Superior temporal gyrus (tissue), 1 donor: ENCODE results near the gene LILRB1.
"Not testable (repeated sequence)": the region's sequence is repeated elsewhere in the genome, so short reads cannot be mapped to it uniquely, and the experiment has no call there.

Experiments used
- DNase-seq: peaks from one replicate; pipeline ENCODE4 v3.0.0-alpha.2; 2016; ENCODE audit errors: extremely low spot score

The LILRB1 gene

GRCh38 chr19:54662730-54663129 is 32.4 kb downstream of the LILRB1 start, which contains the start of gene LILRB4:
Gene LILRB4 (plus strand): TSS chr19:54662985. CDS start chr19:54663034, 49 bp downstream.
- no peak for DNase-seq

GRCh38 chr19:54665530-54665929 is 35.2 kb downstream of the LILRB1 start:
- no peak for DNase-seq

- no peak for DNase-seq
Observed at GRCh38 chr19:54667217-54667616, 36.9 kb downstream of the LILRB1 start.

- DNase-seq, result no peak
Observed at GRCh38 chr19:54668353-54668752, 38.1 kb downstream of the LILRB1 start.

GRCh38 chr19:54670576-54671357 is 40.5 kb downstream of the LILRB1 start:
- DNase-seq, result no peak

GRCh38 chr19:54673222-54673621 is 42.9 kb downstream of the LILRB1 start:
- no peak for DNase-seq

GRCh38 chr19:54674021-54674617 is 43.8 kb downstream of the LILRB1 start:
- no peak for DNase-seq

GRCh38 chr19:54676210-54676834 is 46.0 kb downstream of the LILRB1 start:
- DNase-seq, result peak; percentile 44

GRCh38 chr19:54677217-54677616 is 46.9 kb downstream of the LILRB1 start:
- no peak for DNase-seq

- not testable (repeated sequence) for DNase-seq
Observed at GRCh38 chr19:54681596-54681995, 51.3 kb downstream of the LILRB1 start.

GRCh38 chr19:54682306-54682856 is 52.1 kb downstream of the LILRB1 start:
- DNase-seq, result no peak

GRCh38 chr19:54684527-54684926 is 54.2 kb downstream of the LILRB1 start:
- no peak for DNase-seq
